K562 (cell line): Measurements from ENCODE around the gene DIAPH3. TPM values are rescaled to one million over a fixed set of nuclear protein-coding genes. Genes with fewer than 3 reads are reported as not detected.

Experiments
- ATAC-seq: fragments of 200-7000 bp; cut with Tn5 transposase; 3 replicates; pipeline ENCODE4 v1.9.1; 2020; ENCODE audit warnings: moderate library complexity
- BruUV-seq: library from RNA; stranded (reverse); fragments of 400-500 nt; replicated peaks from 2 replicates; lab custom pipeline; 2021; lab: Mats Ljungman, UMichigan
- CTCF ChIA-PET: fragments of 300-600 bp; formaldehyde crosslinking; extraction: SDS; loops from one replicate; lab custom pipeline; 2021; ENCODE audit warnings: low intra/inter-chr PET ratio; lab: Yijun Ruan, JAX
- POLR2A ChIA-PET: fragments of 300-600, 350-650 bp; sonication (Branson Sonifier 250); formaldehyde crosslinking; extraction: SDS; loops from one replicate; lab custom pipeline; 2021; ENCODE audit warnings: antibody characterized with exemption, inconsistent platforms; lab: Yijun Ruan, JAX
- DNase-seq, 4 experiments: peaks; one replicate each; pipeline versions ENCODE4 v3.0.0 to v3.0.0-alpha.2; 2011 to 2018; ENCODE audit warnings: low spot score in 3 of 4, mixed read lengths in 3 of 4; ENCODE audit errors: extremely low read depth in 1 of 4
- FAIRE-seq: peaks from 2 replicates; lab custom pipeline; 2011; peaks lifted over from hg19 to GRCh38; lab: Jason Lieb, UNC
- H2AFZ ChIP-seq: 2 replicates; pipeline ENCODE4 v1.6.0; 2011; ENCODE audit warnings: low read depth, low read length, control low read depth, inconsistent platforms
- H3K27ac ChIP-seq: fragments of 200-600 bp; 3 replicates; pipeline ENCODE4 v1.8.0; 2011; ENCODE audit warnings: low read depth, mild to moderate bottlenecking, control low read depth, inconsistent platforms, low read length, moderate library complexity, mixed read lengths; ENCODE audit errors: extremely low read depth
- H3K27me3 ChIP-seq, 2 experiments: fragments of 300-600 bp in 1 of 2; 2 replicates in 1 of 2; 3 replicates in 1 of 2; pipeline versions ENCODE4 v1.6.0 to v1.8.0; 2011; ENCODE audit warnings: inconsistent platforms in 2 of 2, low read length in 2 of 2, mild to moderate bottlenecking in 1 of 2, mixed read lengths in 1 of 2, moderate library complexity in 1 of 2; ENCODE audit not compliant: control insufficient read depth in 2 of 2, insufficient read depth in 2 of 2
- H3K36me3 ChIP-seq: fragments of 300-600 bp; 3 replicates; pipeline ENCODE4 v1.8.0; 2011; ENCODE audit warnings: mild to moderate bottlenecking, low read length, inconsistent platforms; ENCODE audit not compliant: control insufficient read depth, insufficient read depth
- H3K4me1 ChIP-seq, 2 experiments: fragments of 200-600 bp in 1 of 2; replicated peaks in 1 of 2; 2 replicates in 1 of 2; 3 replicates in 1 of 2; pipeline versions ENCODE4 v1.5.1 to v1.8.0; 2011; ENCODE audit warnings: inconsistent platforms in 2 of 2, low read length in 2 of 2, mild to moderate bottlenecking in 1 of 2, mixed read lengths in 1 of 2, moderate library complexity in 1 of 2; ENCODE audit not compliant: control insufficient read depth in 2 of 2, insufficient read depth in 2 of 2
- H3K4me2 ChIP-seq: 2 replicates; pipeline ENCODE4 v1.6.1; 2011; ENCODE audit warnings: low read length, control low read depth, inconsistent platforms, mixed read lengths; ENCODE audit not compliant: insufficient read depth
- H3K4me3 ChIP-seq: fragments of 200-600 bp; sonication (generic), shearing (Covaris generic); 2 replicates; pipeline ENCODE4 v1.5.1; 2016; ENCODE audit warnings: control low read depth, inconsistent platforms
- H3K79me2 ChIP-seq: fragments of 200-600 bp; 3 replicates; pipeline ENCODE4 v1.8.0; 2011; ENCODE audit warnings: low read length, inconsistent platforms; ENCODE audit not compliant: control insufficient read depth, insufficient read depth
- H3K9ac ChIP-seq, 2 experiments: 2 replicates each; pipeline versions ENCODE4 v1.6.0 to v1.6.1; 2011; ENCODE audit warnings: low read depth in 2 of 2, low read length in 2 of 2, control low read depth in 1 of 2, inconsistent platforms in 1 of 2, mild to moderate bottlenecking in 1 of 2, mixed read lengths in 1 of 2; ENCODE audit not compliant: insufficient read depth in 1 of 2
- H3K9me1 ChIP-seq: one replicate; pipeline ENCODE4 v1.6.0; 2011; ENCODE audit warnings: inconsistent platforms, mild to moderate bottlenecking, low read length, moderate library complexity; ENCODE audit not compliant: control insufficient read depth, insufficient read depth
- H3K9me3 ChIP-seq: replicated peaks from 2 replicates; pipeline ENCODE4 v1.5.1; 2011; ENCODE audit warnings: low read depth, low read length, inconsistent platforms; ENCODE audit not compliant: control insufficient read depth, insufficient read depth
- H4K20me1 ChIP-seq: replicated peaks from 2 replicates; pipeline ENCODE4 v1.6.1; 2011; ENCODE audit warnings: low read length, inconsistent platforms, mixed read lengths; ENCODE audit not compliant: control insufficient read depth, insufficient read depth
- ELF1 ChIP-seq: fragments of 200-800 bp; sonication (Bioruptor generic); IDR thresholded peaks from 2 replicates; pipeline ENCODE4 v1.6.1; 2016; ENCODE audit warnings: missing genetic modification characterization, missing compliant biosample characterization
- HLTF ChIP-seq: fragments of 450-650 bp; IDR thresholded peaks from 2 replicates; pipeline ENCODE4 v1.6.1; 2016
- PHF21A ChIP-seq: fragments of 450-650 bp; IDR thresholded peaks from 2 replicates; pipeline ENCODE4 v1.6.1; 2017; ENCODE audit warnings: low read depth, borderline replicate concordance
- POLR2AphosphoS5 ChIP-seq: IDR thresholded peaks from 2 replicates; pipeline ENCODE4 v1.6.1; 2011; ENCODE audit warnings: mild to moderate bottlenecking, low read depth, low read length, moderate library complexity; ENCODE audit not compliant: control insufficient read depth, insufficient read depth
- SMAD1 ChIP-seq: fragments of 150-350 bp; IDR thresholded peaks from 2 replicates; pipeline ENCODE4 v1.6.1; 2014; ENCODE audit warnings: low read length, low read depth; ENCODE audit not compliant: partially characterized antibody
- SRSF3 ChIP-seq: fragments of 200-400 bp; formaldehyde crosslinking; IDR thresholded peaks from 2 replicates; pipeline ENCODE4 v1.6.1; 2016; ENCODE audit warnings: mild to moderate bottlenecking, low read length, moderate library complexity; ENCODE audit not compliant: insufficient read depth
- STAT5B ChIP-seq: fragments of 250-450 bp; sonication (Bioruptor Pico); IDR thresholded peaks from 2 replicates; pipeline ENCODE4 v1.8.0; 2021; ENCODE audit warnings: mild to moderate bottlenecking, inconsistent platforms
- ZNF175 ChIP-seq: fragments of 200-800 bp; sonication (Bioruptor generic); IDR thresholded peaks from 2 replicates; pipeline ENCODE4 v1.6.1; 2016; ENCODE audit warnings: low read depth, mild to moderate bottlenecking, missing genetic modification characterization, missing compliant biosample characterization
- WGBS: fragments of 100-300 bp; shearing (Covaris generic); methylation state at CpG from one replicate; pipeline ENCODE4 v1.1.6; 2016; ENCODE audit warnings: low coverage, mixed read lengths; ENCODE audit not compliant: insufficient coverage; ENCODE audit errors: missing lambda C conversion rate; 5-methylcytosine and 5-hydroxymethylcytosine counted together
- in situ Hi-C: fragments of 300-500 bp; cut with MboI; formaldehyde crosslinking; loops from 4 replicates; pipeline ENCODE4 v1.15.0; 2018; ENCODE audit warnings: inconsistent platforms, mixed read lengths
- intact Hi-C: fragments of 100-400 bp; cut with micrococcal nuclease; formaldehyde crosslinking; loops from 2 replicates; pipeline ENCODE4 v1.14.2; 2022
- polyA plus RNA-seq, 8 experiments: library from polyadenylated mRNA; depleted of rRNA in 4 of 8; stranded (reverse) in 5 of 8; unstranded in 3 of 8; fragments of >200 nt; fragmentation: Nextera tagmentation in 2 of 8; fragmentation: Illumina TruSeq in 1 of 8; extraction: Ambion mirVana in 2 of 8; extraction: Trizol in 1 of 8; gene quantifications; 2 replicates each; pipeline versions ENCODE4 v1.2.1 to v1.2.3, GENCODE V29; 2011 to 2014; ENCODE audit warnings: inconsistent platforms in 1 of 8, missing spikeins in 1 of 8
- total RNA-seq, 7 experiments: library from RNA; depleted of rRNA in 6 of 7; stranded (reverse); fragments of >200 nt in 6 of 7; fragmentation: Illumina TruSeq in 2 of 7; extraction: Trizol in 2 of 7; gene quantifications; 2 replicates each; pipeline versions ENCODE4 v1.2.1 to v1.2.3, GENCODE V29; 2011 to 2021; ENCODE audit warnings: low replicate concordance in 1 of 7

The DIAPH3 gene
- total and polyA plus RNA-seq, 9 of the 15 experiments (the other 6 are each of a cell fraction or from before 2014, with no cell fraction given): 9.0 to 18.7 (median 14.7) TPM

DNA sequence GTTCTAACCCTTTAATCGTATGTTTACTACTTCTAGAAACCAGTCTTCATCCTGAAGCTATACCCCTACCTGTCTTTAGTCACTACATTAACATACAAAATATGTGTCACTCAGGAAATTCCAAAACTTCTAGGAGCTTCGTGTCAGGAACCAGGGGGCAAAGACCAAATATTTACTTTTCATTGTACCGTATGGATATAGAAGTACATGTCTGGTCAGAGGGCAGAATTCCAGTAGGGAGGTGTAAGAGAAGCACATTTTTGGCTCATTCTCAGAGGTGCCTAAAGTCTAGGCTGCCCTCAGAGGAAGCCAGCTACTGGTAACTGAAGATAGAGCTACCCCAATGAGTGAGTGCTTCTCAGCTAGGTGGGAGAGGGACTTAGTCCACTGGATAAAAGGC lies 320.7 kb downstream of the DIAPH3 start:
- in situ Hi-C loops: no loop called here
- Histone ChIP-seq H3K79me2 (no peaks in the 10 kb centered on the region), H3K9me3 (no peaks in the 10 kb centered on the region), H3K27ac (no peak overlapping the region), H3K9ac (no peak overlapping the region), H3K4me1 (no peaks in the 10 kb centered on the region; a peak in 1 of 5 replicates), H3K36me3 (no peaks in the 10 kb centered on the region), H3K27me3 (no peaks in the 10 kb centered on the region), H3K9me1 (no peaks in the 10 kb centered on the region), H3K4me3 (no peak overlapping the region), H4K20me1 (no peaks in the 10 kb centered on the region), H3K4me2 (no peak overlapping the region), H2AFZ (no peak overlapping the region)
- BruUV-seq: no TSS peak
- DNase-seq: no peak
- intact Hi-C loops: no loop called here
- 69% methylated on average over 3 of the region's 3 CpGs for WGBS
- ChIA-PET POLR2A (no interaction called here), CTCF (no interaction called here)
- TF ChIP-seq SMAD1 (no peak), PHF21A (no peak), ELF1 (tag) (no peak), SRSF3 (no peak), HLTF (no peak), POLR2AphosphoS5 (no peak), ZNF175 (CRISPR knock-in tag) (no peak), STAT5B (CRISPR knock-in tag) (no peak)
- no peak for FAIRE-seq
- no peak for ATAC-seq
